ENCODE measurements around the gene RPS6KA2. TPM values are rescaled to one million over a fixed set of nuclear protein-coding genes. Genes with fewer than 3 reads are reported as not detected.

Gene RPS6KA2
- total RNA-seq, 1 donor from 2014 or later = 10.4 TPM

DNA sequence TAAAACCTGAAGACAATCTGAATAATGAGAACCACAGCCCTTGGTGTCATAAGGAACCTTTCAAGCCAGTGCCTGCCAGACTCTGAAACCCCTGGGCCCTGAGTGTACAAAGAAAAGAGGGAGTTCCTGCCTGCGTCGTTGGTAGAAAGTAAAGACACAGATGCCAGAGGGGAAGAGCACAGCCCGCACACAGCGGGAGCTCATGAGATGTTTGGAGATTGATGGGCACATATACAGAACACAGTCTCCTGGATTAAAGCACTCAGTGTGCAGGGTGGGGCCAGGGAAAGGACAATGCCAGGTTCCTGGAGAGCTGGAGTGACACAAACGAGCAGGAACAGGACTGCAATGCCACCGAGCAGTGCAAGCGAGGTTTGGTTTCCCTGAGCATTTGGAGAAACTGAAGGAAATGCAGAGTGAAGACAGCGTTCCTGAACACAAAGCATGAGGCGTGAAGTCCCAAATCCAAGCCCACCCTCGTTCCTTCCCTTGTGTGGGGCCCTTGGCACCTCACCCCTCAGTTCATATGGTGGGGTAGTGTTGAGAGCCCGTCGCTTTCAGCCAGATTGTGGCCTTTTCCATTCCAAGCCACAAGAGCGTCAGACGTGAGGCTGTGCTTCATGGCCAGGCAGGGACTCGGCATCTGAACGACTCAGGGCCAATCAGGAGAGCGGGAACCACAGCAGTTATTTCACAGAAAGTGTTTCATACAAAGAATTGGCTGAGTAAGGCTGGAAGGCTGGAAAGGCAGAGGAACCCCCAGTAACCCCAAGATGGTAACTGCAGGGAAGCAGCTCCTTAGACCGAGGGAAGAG, 41.0 kb upstream of the RPS6KA2 start:
- Histone ChIP-seq H3K27ac (ENCODE audit: low read depth, low read length) (no peak overlapping the region), H3K4me1 (ENCODE audit: control insufficient read depth in 3 of 3, insufficient read depth in 3 of 3, low read length in 3 of 3) (peaks cover 7 to 12% (median 11%) of the 10 kb centered on the region in 3 donors), H3K9ac (ENCODE audit: low read depth in 1 of 3, low read length in 3 of 3) (no peak overlapping the region), H3K36me3 (ENCODE audit: control insufficient read depth in 3 of 3, insufficient read depth in 3 of 3, low read length in 3 of 3) (peaks cover 3 to 7% (median 7%) of the 10 kb centered on the region in 3 donors), H3K4me3 (ENCODE audit: low read length in 3 of 3) (no peak overlapping the region), H3K9me3 (ENCODE audit: control insufficient read depth in 3 of 3, low read length in 3 of 3) (no peaks in the 10 kb centered on the region), H3K27me3 (ENCODE audit: control insufficient read depth in 3 of 3, insufficient read depth in 3 of 3, low read length in 3 of 3) (peaks cover 0 to 12% (median 0%) of the 10 kb centered on the region in 3 donors)

DNA sequence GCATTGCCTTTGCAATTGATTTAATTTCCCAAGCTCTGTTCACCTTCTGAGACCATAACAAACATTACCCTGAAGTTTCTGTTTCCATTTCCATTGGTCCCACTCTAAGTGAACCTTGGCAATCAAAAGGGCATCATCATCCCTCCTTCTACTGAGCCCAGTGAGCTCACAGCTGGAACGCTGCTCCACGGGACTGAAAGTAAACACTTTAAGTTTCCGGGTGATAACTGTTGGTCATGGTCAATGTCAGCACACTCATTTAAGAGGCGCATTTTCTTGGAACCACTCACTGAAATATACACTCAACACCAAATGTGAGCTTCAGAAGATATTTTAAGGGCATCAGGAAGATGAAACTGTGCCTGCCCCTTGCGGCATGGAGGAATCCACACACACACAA, 37.1 kb upstream of the RPS6KA2 start:
- Histone ChIP-seq H3K4me1 (ENCODE audit: control insufficient read depth in 3 of 3, insufficient read depth in 3 of 3, low read length in 3 of 3) (peaks cover 0 to 6% (median 3%) of the 10 kb centered on the region in 3 donors), H3K36me3 (ENCODE audit: control insufficient read depth in 3 of 3, insufficient read depth in 3 of 3, low read length in 3 of 3) (peaks cover 3 to 7% (median 5%) of the 10 kb centered on the region in 3 donors), H3K4me3 (ENCODE audit: low read length in 3 of 3) (no peak overlapping the region), H3K9me3 (ENCODE audit: control insufficient read depth in 3 of 3, low read length in 3 of 3) (no peaks in the 10 kb centered on the region), H3K27me3 (ENCODE audit: control insufficient read depth in 3 of 3, insufficient read depth in 3 of 3, low read length in 3 of 3) (no peaks in the 10 kb centered on the region), H3K27ac (ENCODE audit: low read depth, low read length) (no peak overlapping the region), H3K9ac (ENCODE audit: low read depth in 1 of 3, low read length in 3 of 3) (no peak overlapping the region)

DNA sequence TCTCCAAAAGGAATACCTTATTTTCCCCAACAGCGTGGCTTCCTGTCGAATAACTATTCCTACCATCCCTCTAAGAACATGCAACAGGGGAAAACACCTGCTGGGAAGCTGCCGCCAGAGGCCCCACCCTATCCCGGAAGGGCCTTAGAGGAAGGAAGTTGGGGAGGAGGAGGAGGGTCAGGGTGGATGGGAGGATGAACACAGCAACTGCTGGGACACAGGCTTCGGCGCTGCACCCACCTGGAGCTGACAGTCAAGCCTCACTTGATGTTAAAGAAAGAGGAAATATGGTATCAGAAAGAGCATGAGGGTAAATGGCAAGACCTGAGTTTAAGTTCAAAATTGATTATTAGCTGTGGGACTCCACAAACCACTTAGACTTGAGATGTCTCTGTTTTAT, 36.5 kb upstream of the RPS6KA2 start:
- H3K9ac ChIP-seq (ENCODE audit: low read depth in 1 of 3, low read length in 3 of 3) = no peak overlapping the region
- peaks cover 0 to 9% (median 7%) of the 10 kb centered on the region in 3 donors for H3K4me1 ChIP-seq (ENCODE audit: control insufficient read depth in 3 of 3, insufficient read depth in 3 of 3, low read length in 3 of 3)
- no peak overlapping the region for H3K4me3 ChIP-seq (ENCODE audit: low read length in 3 of 3)
- peaks cover 3 to 7% (median 5%) of the 10 kb centered on the region in 3 donors for H3K36me3 ChIP-seq (ENCODE audit: control insufficient read depth in 3 of 3, insufficient read depth in 3 of 3, low read length in 3 of 3)
- no peak overlapping the region for H3K27ac ChIP-seq (ENCODE audit: low read depth, low read length)
- no peaks in the 10 kb centered on the region for H3K27me3 ChIP-seq (ENCODE audit: control insufficient read depth in 3 of 3, insufficient read depth in 3 of 3, low read length in 3 of 3)
- no peaks in the 10 kb centered on the region for H3K9me3 ChIP-seq (ENCODE audit: control insufficient read depth in 3 of 3, low read length in 3 of 3)

DNA sequence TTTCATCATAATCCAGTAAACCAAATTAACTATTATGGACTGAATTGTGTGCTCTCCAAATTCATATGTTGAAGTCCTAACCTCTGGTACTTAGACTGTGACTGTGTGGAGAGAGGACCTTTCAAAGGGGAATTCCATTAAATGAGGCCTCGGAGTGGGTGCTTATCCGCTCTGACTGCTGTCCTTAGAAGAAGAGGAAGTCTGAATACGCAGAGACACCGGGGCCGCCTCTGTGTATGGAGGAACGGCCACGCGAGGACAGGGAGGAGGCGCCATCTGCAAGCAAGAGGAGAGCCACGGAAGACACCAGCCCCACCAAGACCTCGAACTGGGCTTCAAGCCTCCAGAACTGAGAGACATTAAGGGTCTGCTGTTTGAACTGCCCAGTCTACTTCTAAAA, 35.6 kb upstream of the RPS6KA2 start:
- Histone ChIP-seq H3K4me3 (ENCODE audit: low read length in 3 of 3) (no peak overlapping the region), H3K27me3 (ENCODE audit: control insufficient read depth in 3 of 3, insufficient read depth in 3 of 3, low read length in 3 of 3) (no peaks in the 10 kb centered on the region), H3K36me3 (ENCODE audit: control insufficient read depth in 3 of 3, insufficient read depth in 3 of 3, low read length in 3 of 3) (peaks cover 3% of the 10 kb centered on the region in 3 donors), H3K27ac (ENCODE audit: low read depth, low read length) (no peak overlapping the region), H3K4me1 (ENCODE audit: control insufficient read depth in 3 of 3, insufficient read depth in 3 of 3, low read length in 3 of 3) (peaks cover 0 to 14% (median 12%) of the 10 kb centered on the region in 3 donors), H3K9ac (ENCODE audit: low read depth in 1 of 3, low read length in 3 of 3) (no peak overlapping the region), H3K9me3 (ENCODE audit: control insufficient read depth in 3 of 3, low read length in 3 of 3) (no peaks in the 10 kb centered on the region)

DNA sequence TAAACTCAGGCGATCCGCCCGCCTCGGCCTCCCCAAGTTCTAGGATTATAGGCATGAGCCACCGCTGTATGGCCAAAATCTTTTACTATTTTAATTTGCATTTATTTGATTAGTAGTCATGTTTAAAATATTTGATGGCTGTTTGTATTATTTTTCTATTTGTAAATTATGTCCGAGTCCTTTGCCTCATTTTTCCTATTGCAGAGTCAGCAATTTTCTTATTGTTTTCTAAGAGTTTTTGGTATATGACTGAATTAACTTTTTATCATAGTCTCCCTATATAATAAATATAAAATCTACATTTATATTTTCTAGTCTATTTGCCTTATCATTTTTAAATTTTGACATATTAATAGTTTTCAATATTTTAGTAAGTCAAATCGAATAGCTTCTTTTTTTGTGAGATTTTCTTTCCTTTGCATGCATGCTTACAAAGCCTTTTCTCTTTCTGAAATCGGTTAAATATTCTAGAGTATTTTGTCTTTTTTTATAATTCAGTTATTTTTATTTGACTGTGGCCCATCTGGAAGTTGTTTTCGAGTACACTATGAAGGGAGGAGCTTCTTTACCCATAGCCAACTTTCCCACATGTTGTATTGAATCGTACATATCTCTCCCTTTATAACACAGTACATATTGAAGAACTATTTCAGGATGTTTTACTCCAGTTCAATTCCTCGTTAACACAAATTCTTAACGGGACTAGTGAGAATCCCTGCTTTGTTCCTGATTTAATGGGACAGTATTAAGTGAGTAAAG, 34.5 kb upstream of the RPS6KA2 start:
- H3K4me3 ChIP-seq (ENCODE audit: low read length in 3 of 3) = no peak overlapping the region
- H3K9ac ChIP-seq (ENCODE audit: low read depth in 1 of 3, low read length in 3 of 3) = no peak overlapping the region
- peaks cover 0 to 14% (median 12%) of the 10 kb centered on the region in 3 donors for H3K4me1 ChIP-seq (ENCODE audit: control insufficient read depth in 3 of 3, insufficient read depth in 3 of 3, low read length in 3 of 3)
- no peak overlapping the region for H3K27ac ChIP-seq (ENCODE audit: low read depth, low read length)
- H3K27me3 ChIP-seq (ENCODE audit: control insufficient read depth in 3 of 3, insufficient read depth in 3 of 3, low read length in 3 of 3) = peaks cover 0 to 2% (median 0%) of the 10 kb centered on the region in 3 donors
- H3K9me3 ChIP-seq (ENCODE audit: control insufficient read depth in 3 of 3, low read length in 3 of 3) = no peaks in the 10 kb centered on the region
- H3K36me3 ChIP-seq (ENCODE audit: control insufficient read depth in 3 of 3, insufficient read depth in 3 of 3, low read length in 3 of 3) = peaks cover under 1 to 4% (median 3%) of the 10 kb centered on the region in 3 donors

DNA sequence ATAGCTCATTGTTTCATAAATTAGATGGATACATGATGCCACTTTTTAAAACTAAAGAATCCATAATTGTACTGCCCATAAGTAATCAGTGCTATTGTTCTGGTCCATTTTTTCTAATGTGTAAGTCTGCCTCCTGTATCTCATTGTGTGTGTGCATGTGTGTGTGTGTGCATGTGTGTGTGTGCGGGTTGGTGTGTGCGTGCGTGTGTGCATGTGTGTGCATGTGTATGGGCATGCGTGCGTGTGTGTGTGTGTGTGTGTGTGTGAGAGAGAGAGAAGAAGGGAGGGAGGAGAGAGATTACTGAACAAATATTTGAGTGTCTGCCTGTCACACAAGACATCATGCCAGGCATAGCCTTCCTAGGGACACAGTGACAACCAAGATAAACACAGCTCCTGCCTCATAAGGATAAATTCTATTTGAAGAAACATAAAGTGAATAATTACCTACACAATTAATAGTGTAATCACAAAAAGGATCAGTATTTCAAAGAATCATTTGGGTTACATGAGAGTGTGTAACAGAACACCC, 33.2 kb upstream of the RPS6KA2 start:
- H3K4me3 ChIP-seq (ENCODE audit: low read length in 3 of 3) = no peak overlapping the region
- H3K4me1 ChIP-seq (ENCODE audit: control insufficient read depth in 3 of 3, insufficient read depth in 3 of 3, low read length in 3 of 3) = peaks cover 0 to 14% (median 12%) of the 10 kb centered on the region in 3 donors
- no peaks in the 10 kb centered on the region for H3K9me3 ChIP-seq (ENCODE audit: control insufficient read depth in 3 of 3, low read length in 3 of 3)
- no peak overlapping the region for H3K27ac ChIP-seq (ENCODE audit: low read depth, low read length)
- peaks cover 0 to 5% (median 2%) of the 10 kb centered on the region in 3 donors for H3K27me3 ChIP-seq (ENCODE audit: control insufficient read depth in 3 of 3, insufficient read depth in 3 of 3, low read length in 3 of 3)
- no peak overlapping the region for H3K9ac ChIP-seq (ENCODE audit: low read depth in 1 of 3, low read length in 3 of 3)
- H3K36me3 ChIP-seq (ENCODE audit: control insufficient read depth in 3 of 3, insufficient read depth in 3 of 3, low read length in 3 of 3) = peaks cover 0 to 2% (median 0%) of the 10 kb centered on the region in 3 donors

DNA sequence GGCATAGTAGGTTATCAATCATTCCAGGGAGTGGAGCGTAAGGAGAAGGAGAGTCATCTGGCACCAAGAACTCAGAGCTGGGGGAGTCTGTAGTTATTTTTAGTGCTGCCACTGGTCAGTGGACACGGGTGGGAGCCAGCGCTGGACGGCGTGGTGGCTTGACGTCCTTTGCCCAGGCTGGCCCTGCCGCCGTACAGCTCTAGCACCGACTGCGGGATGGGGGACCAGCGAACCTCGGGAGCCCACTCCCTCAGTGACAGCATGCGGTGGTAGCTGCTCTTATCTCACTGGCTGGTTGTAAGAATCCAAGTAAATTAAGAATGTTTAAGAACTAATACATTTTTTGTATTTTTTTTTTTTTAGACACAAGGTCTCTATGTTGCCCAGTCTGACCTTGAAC, 32.5 kb upstream of the RPS6KA2 start:
- Histone ChIP-seq H3K9ac (ENCODE audit: low read depth in 1 of 3, low read length in 3 of 3) (no peak overlapping the region), H3K27me3 (ENCODE audit: control insufficient read depth in 3 of 3, insufficient read depth in 3 of 3, low read length in 3 of 3) (peaks cover 0 to 5% (median 2%) of the 10 kb centered on the region in 3 donors), H3K27ac (ENCODE audit: low read depth, low read length) (no peak overlapping the region), H3K4me3 (ENCODE audit: low read length in 3 of 3) (no peak overlapping the region), H3K9me3 (ENCODE audit: control insufficient read depth in 3 of 3, low read length in 3 of 3) (no peaks in the 10 kb centered on the region), H3K36me3 (ENCODE audit: control insufficient read depth in 3 of 3, insufficient read depth in 3 of 3, low read length in 3 of 3) (peaks cover 0 to 2% (median 0%) of the 10 kb centered on the region in 3 donors), H3K4me1 (ENCODE audit: control insufficient read depth in 3 of 3, insufficient read depth in 3 of 3, low read length in 3 of 3) (peaks cover 0 to 14% (median 12%) of the 10 kb centered on the region in 3 donors)

DNA sequence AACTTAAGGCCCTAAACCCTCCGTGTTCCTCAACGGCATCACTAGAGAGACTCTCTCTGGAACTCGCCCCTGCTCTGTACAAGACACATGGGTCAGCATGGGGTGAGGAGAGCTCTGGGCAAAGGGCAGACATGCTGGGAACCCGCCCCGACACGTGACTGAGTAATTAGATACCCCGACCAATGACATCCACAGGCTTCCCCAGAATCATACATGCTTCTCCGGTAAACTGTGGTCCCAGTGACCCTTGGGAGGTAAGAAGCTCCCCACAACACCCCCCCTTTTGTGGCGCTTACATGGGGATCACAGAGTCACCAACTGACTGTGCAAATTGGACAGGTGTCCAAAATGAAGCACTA, 31.7 kb upstream of the RPS6KA2 start:
- Histone ChIP-seq H3K9ac (ENCODE audit: low read depth in 1 of 3, low read length in 3 of 3) (no peak overlapping the region), H3K4me1 (ENCODE audit: control insufficient read depth in 3 of 3, insufficient read depth in 3 of 3, low read length in 3 of 3) (peaks cover 0 to 14% (median 12%) of the 10 kb centered on the region in 3 donors), H3K27ac (ENCODE audit: low read depth, low read length) (no peak overlapping the region), H3K27me3 (ENCODE audit: control insufficient read depth in 3 of 3, insufficient read depth in 3 of 3, low read length in 3 of 3) (peaks cover 0 to 5% (median 2%) of the 10 kb centered on the region in 3 donors), H3K9me3 (ENCODE audit: control insufficient read depth in 3 of 3, low read length in 3 of 3) (no peaks in the 10 kb centered on the region), H3K4me3 (ENCODE audit: low read length in 3 of 3) (peak overlapping the region in 1 of 3 donors; percentile 13), H3K36me3 (ENCODE audit: control insufficient read depth in 3 of 3, insufficient read depth in 3 of 3, low read length in 3 of 3) (peaks cover 0 to 2% (median 0%) of the 10 kb centered on the region in 3 donors)

DNA sequence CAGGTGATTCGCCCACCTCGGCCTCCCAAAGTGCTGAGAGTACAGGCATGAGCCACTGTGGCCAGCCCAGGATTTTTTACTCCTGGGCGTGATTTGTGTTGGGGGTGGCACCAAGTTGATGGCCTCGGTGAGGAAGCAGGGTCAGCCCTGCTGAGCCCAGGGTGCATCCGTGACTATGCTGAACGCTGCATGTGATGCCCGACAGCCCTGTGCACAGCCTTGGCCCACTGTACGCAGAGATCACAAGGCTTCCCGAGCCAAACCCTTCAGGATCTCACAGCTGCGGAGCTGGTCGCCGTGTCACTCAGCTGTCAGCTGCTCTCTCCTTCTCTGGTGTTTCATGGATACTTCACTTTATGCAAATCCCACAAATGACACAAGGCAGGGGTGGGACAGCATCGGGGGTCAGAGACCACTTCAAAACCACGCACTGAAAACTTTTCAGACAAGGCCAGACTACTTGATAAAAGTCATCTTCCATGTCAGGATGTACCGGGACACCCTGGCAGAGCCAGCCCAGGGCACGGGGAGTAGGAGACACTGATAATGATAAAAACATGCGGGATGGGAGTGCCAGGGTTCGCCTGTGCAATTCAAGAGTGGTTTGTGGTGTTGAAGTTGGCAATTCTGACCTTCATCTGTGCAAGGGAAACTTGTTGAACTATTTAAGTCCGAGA, 31.2 kb upstream of the RPS6KA2 start:
- Histone ChIP-seq H3K9me3 (ENCODE audit: control insufficient read depth in 3 of 3, low read length in 3 of 3) (no peaks in the 10 kb centered on the region), H3K9ac (ENCODE audit: low read depth in 1 of 3, low read length in 3 of 3) (no peak overlapping the region), H3K27me3 (ENCODE audit: control insufficient read depth in 3 of 3, insufficient read depth in 3 of 3, low read length in 3 of 3) (peaks cover 0 to 5% (median 2%) of the 10 kb centered on the region in 3 donors), H3K27ac (ENCODE audit: low read depth, low read length) (no peak overlapping the region), H3K4me1 (ENCODE audit: control insufficient read depth in 3 of 3, insufficient read depth in 3 of 3, low read length in 3 of 3) (peaks cover 0 to 14% (median 12%) of the 10 kb centered on the region in 3 donors), H3K4me3 (ENCODE audit: low read length in 3 of 3) (no peak overlapping the region), H3K36me3 (ENCODE audit: control insufficient read depth in 3 of 3, insufficient read depth in 3 of 3, low read length in 3 of 3) (peaks cover 0 to 2% (median 0%) of the 10 kb centered on the region in 3 donors)

Measured in skeletal muscle tissue (tissue), 4 donors.